ENCODE results near the gene HMGXB3. TPM values are rescaled to one million over a fixed set of nuclear protein-coding genes. Genes with fewer than 3 reads are reported as not detected.
A peak's percentile ranks its signal among the peaks of the same experiment; 100 is the strongest.

HMGXB3 gene
- total and polyA plus RNA-seq, 2 of the 13 experiments (the other 11 are each of a cell fraction or from before 2014, with no cell fraction given) = 18.8 to 23.8 TPM

- TF ChIP-seq E2F2 (CRISPR knock-in tag; IDR thresholded peaks at IDR 0.05; ENCODE audit: borderline replicate concordance) (no peak), ZBTB46 (CRISPR knock-in tag; IDR thresholded peaks at IDR 0.05; ENCODE audit: borderline replicate concordance) (no peak), SMAD9 (CRISPR knock-in tag; IDR thresholded peaks at IDR 0.05) (no peak), CBX2 (IDR thresholded peaks at IDR 0.05; ENCODE audit: low read depth, low read length) (peak; percentile 89), CBX2 (CRISPR knock-in tag; IDR thresholded peaks at IDR 0.05; ENCODE audit: low read depth) (no peak), SP4 (CRISPR knock-in tag; IDR thresholded peaks at IDR 0.05) (no peak), KLF9 (CRISPR knock-in tag; IDR thresholded peaks at IDR 0.05; ENCODE audit: low read depth) (no peak), SIX4 (CRISPR knock-in tag; IDR thresholded peaks at IDR 0.05) (no peak), ZNF563 (CRISPR knock-in tag; IDR thresholded peaks at IDR 0.05) (peak; percentile 28; the same call in 1 of the 2 replicates), ZMYM3 (CRISPR knock-in tag; IDR thresholded peaks at IDR 0.05) (peak; percentile 90), SIN3A (IDR thresholded peaks at IDR 0.05; ENCODE audit: borderline replicate concordance, low read depth, low read length) (0 out of 2 replicates have a peak, but pooled peaks have one; percentile 35), ZNF407 (CRISPR knock-in tag; IDR thresholded peaks at IDR 0.05; ENCODE audit: not compliant biosample characterization) (no peak), FOXO4 (CRISPR knock-in tag; conservative IDR thresholded peaks at IDR 0.05) (no peak), CREM (IDR thresholded peaks at IDR 0.05) (no peak), CREM (CRISPR knock-in tag; IDR thresholded peaks at IDR 0.05) (no peak), HNF4A (CRISPR knock-in tag; IDR thresholded peaks at IDR 0.05) (no peak), ZNF530 (CRISPR knock-in tag; IDR thresholded peaks at IDR 0.05; ENCODE audit: low read depth) (no peak), GZF1 (CRISPR knock-in tag; IDR thresholded peaks at IDR 0.05) (no peak)
Measured at GRCh38 chr5:150000990-150001659, 586 bp downstream of the HMGXB3 start (continued).
